ENCODE data around the gene PCDHA1. TPM values are rescaled to one million over a fixed set of nuclear protein-coding genes. Genes with fewer than 3 reads are reported as not detected.
A peak's percentile ranks its signal among the peaks of the same experiment; 100 is the strongest.
"Not testable (repeated sequence)": the region's sequence is repeated elsewhere in the genome, so short reads cannot be mapped to it uniquely, and the experiment has no call there.

PCDHA1 gene
- total RNA-seq: not detected

- Mint-ChIP-seq H3K27me3 (ENCODE audit: low read depth) (peaks cover 3% of the 10 kb centered on the region), H3K36me3 (ENCODE audit: low read depth) (peaks cover 6% of the 10 kb centered on the region), H3K4me3 (peak within 1 kb of the TSS; percentile 5), H3K27ac (no peak within 1 kb of the TSS), H3K9me3 (ENCODE audit: insufficient read depth) (peaks cover 37% of the 10 kb centered on the region), H3K4me1 (ENCODE audit: low read depth) (peaks cover 1% of the 10 kb centered on the region)
- POLR2A ChIA-PET: no interaction called here
- no peak for DNase-seq
- CTCF ChIA-PET: interaction anchor here (2.0 kb wide), 1 partner anchor 55 kb away, joined by 6 read pairs; the partner anchor contains the start of gene PCDHA8
- ATAC-seq: no peak
Observed at GRCh38 chr5:140785905-140786686, at the start of gene PCDHA1. PCDHA1 (plus strand) TSS chr5:140786140.

DNA sequence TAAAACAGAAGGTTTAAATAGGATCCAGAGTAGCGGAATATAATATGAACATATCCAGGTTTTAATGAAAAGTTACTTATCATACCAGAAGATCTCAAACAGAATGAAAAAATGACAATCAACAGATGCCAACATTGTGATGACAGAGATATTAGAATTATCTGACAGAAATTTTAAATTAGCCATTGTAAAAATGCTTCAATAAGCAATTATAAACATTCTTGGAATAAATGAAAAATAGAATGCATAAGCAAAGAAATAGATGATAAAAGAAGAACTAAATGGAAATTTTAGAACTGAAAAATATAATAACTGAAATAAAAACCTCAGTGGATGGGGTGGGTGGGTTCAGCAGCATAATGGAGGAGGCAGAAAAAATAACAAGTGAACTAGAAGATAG, 48.5 kb upstream of the PCDHA1 start:
- no peaks in the 10 kb centered on the region for H3K9me3 Mint-ChIP-seq (ENCODE audit: insufficient read depth)
- ATAC-seq: no peak
- H3K4me3 Mint-ChIP-seq: no peak overlapping the region
- no peak for DNase-seq
- H3K27me3 Mint-ChIP-seq (ENCODE audit: low read depth): peaks cover 25% of the 10 kb centered on the region
- H3K4me1 Mint-ChIP-seq (ENCODE audit: low read depth): no peaks in the 10 kb centered on the region
- H3K36me3 Mint-ChIP-seq (ENCODE audit: low read depth): no peaks in the 10 kb centered on the region
- ChIA-PET CTCF (no interaction called here), POLR2A (interaction anchor here (0.7 kb wide), 1 partner anchor 99 kb away, joined by 3 read pairs; no protein-coding TSS in a partner anchor)
- no peak overlapping the region for H3K27ac Mint-ChIP-seq

GRCh38 chr5:140741967-140742366, 44.0 kb upstream of the PCDHA1 start:
- no peak overlapping the region for H3K27ac Mint-ChIP-seq
- no peak for DNase-seq
- H3K27me3 Mint-ChIP-seq (ENCODE audit: low read depth): peaks cover 5% of the 10 kb centered on the region
- no peak overlapping the region for H3K4me3 Mint-ChIP-seq
- ChIA-PET POLR2A (no interaction called here), CTCF (no interaction called here)
- H3K9me3 Mint-ChIP-seq (ENCODE audit: insufficient read depth): peaks cover 4% of the 10 kb centered on the region
- H3K4me1 Mint-ChIP-seq (ENCODE audit: low read depth): no peaks in the 10 kb centered on the region
- ATAC-seq: no peak
- no peaks in the 10 kb centered on the region for H3K36me3 Mint-ChIP-seq (ENCODE audit: low read depth)

GRCh38 chr5:140753561-140753960, 32.4 kb upstream of the PCDHA1 start:
- no peak for ATAC-seq
- Mint-ChIP-seq H3K27ac (no peak overlapping the region), H3K4me3 (no peak overlapping the region), H3K4me1 (ENCODE audit: low read depth) (no peaks in the 10 kb centered on the region), H3K9me3 (ENCODE audit: insufficient read depth) (peaks cover 44% of the 10 kb centered on the region), H3K27me3 (ENCODE audit: low read depth) (no peaks in the 10 kb centered on the region), H3K36me3 (ENCODE audit: low read depth) (no peaks in the 10 kb centered on the region)
- DNase-seq: no peak
- ChIA-PET POLR2A (no interaction called here), CTCF (no interaction called here)

- H3K4me1 Mint-ChIP-seq (ENCODE audit: low read depth): no peaks in the 10 kb centered on the region
- no peak overlapping the region for H3K4me3 Mint-ChIP-seq
- no peak for DNase-seq
- ChIA-PET CTCF (no interaction called here), POLR2A (no interaction called here)
- peaks cover 59% of the 10 kb centered on the region for H3K9me3 Mint-ChIP-seq (ENCODE audit: insufficient read depth)
- ATAC-seq: no peak
- peaks cover 6% of the 10 kb centered on the region for H3K36me3 Mint-ChIP-seq (ENCODE audit: low read depth)
- no peaks in the 10 kb centered on the region for H3K27me3 Mint-ChIP-seq (ENCODE audit: low read depth)
- no peak overlapping the region for H3K27ac Mint-ChIP-seq
Observed at GRCh38 chr5:140764177-140764973, 21.6 kb upstream of the PCDHA1 start.

DNA sequence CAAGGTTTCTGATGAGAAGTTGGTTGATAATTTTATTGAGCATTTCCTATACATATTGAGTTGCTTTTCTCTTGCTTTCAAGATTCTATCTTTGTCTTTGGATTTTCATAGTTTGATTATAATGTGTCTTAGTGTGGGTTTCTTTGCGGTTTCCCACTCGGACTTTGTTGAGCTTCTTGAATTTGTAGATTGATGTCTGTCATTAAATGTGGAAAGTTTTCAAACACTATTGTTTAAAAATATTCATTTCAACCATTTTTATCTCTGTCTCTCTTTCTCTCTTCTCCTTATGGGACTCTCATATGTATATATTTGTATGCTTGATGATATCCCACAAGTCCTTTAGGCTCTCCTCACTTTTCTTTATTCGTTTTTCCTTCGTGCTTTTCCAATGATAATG, 18.5 kb upstream of the PCDHA1 start:
- H3K27me3 Mint-ChIP-seq (ENCODE audit: low read depth): no peaks in the 10 kb centered on the region
- CTCF ChIA-PET: no interaction called here

GRCh38 chr5:140780512-140780911, 5.4 kb upstream of the PCDHA1 start:
- H3K27ac Mint-ChIP-seq: no peak overlapping the region
- H3K27me3 Mint-ChIP-seq (ENCODE audit: low read depth): no peaks in the 10 kb centered on the region
- ATAC-seq (no peak), DNase-seq (no peak)
- peaks cover 35% of the 10 kb centered on the region for H3K9me3 Mint-ChIP-seq (ENCODE audit: insufficient read depth)
- no peaks in the 10 kb centered on the region for H3K36me3 Mint-ChIP-seq (ENCODE audit: low read depth)
- ChIA-PET POLR2A (no interaction called here), CTCF (no interaction called here)
- H3K4me3 Mint-ChIP-seq: no peak overlapping the region
- H3K4me1 Mint-ChIP-seq (ENCODE audit: low read depth): no peaks in the 10 kb centered on the region

More for the DNA sequence above, 18.5 kb upstream of the PCDHA1 start:
- Mint-ChIP-seq H3K4me1 (ENCODE audit: low read depth) (no peaks in the 10 kb centered on the region), H3K9me3 (ENCODE audit: insufficient read depth) (peaks cover 68% of the 10 kb centered on the region), H3K4me3 (no peak overlapping the region), H3K36me3 (ENCODE audit: low read depth) (peaks cover 4% of the 10 kb centered on the region), H3K27ac (no peak overlapping the region)
- no peak for ATAC-seq
- DNase-seq: no peak
- POLR2A ChIA-PET: no interaction called here

- H3K4me3 Mint-ChIP-seq; H3K27ac Mint-ChIP-seq; ATAC-seq; H3K36me3 Mint-ChIP-seq (ENCODE audit: low read depth); H3K4me1 Mint-ChIP-seq (ENCODE audit: low read depth); CTCF ChIA-PET; H3K27me3 Mint-ChIP-seq (ENCODE audit: low read depth); POLR2A ChIA-PET; DNase-seq: not testable (repeated sequence)
- H3K9me3 Mint-ChIP-seq (ENCODE audit: insufficient read depth): peaks cover 37% of the 10 kb centered on the region
Observed at GRCh38 chr5:140787422-140787821, 1.5 kb downstream of the PCDHA1 start.

GRCh38 chr5:140787849-140788504, 2.0 kb downstream of the PCDHA1 start:
- CTCF ChIA-PET; H3K4me3 Mint-ChIP-seq; H3K27ac Mint-ChIP-seq; H3K36me3 Mint-ChIP-seq (ENCODE audit: low read depth); POLR2A ChIA-PET; ATAC-seq; DNase-seq; H3K27me3 Mint-ChIP-seq (ENCODE audit: low read depth); H3K4me1 Mint-ChIP-seq (ENCODE audit: low read depth): not testable (repeated sequence)
- H3K9me3 Mint-ChIP-seq (ENCODE audit: insufficient read depth): peaks cover 37% of the 10 kb centered on the region

- Mint-ChIP-seq H3K27me3 (ENCODE audit: low read depth) (peaks cover 3% of the 10 kb centered on the region), H3K4me1 (ENCODE audit: low read depth) (no peaks in the 10 kb centered on the region), H3K9me3 (ENCODE audit: insufficient read depth) (peaks cover 29% of the 10 kb centered on the region), H3K27ac (no peak overlapping the region), H3K36me3 (ENCODE audit: low read depth) (peaks cover 5% of the 10 kb centered on the region), H3K4me3 (no peak overlapping the region)
- ChIA-PET POLR2A (no interaction called here), CTCF (no interaction called here)
- no peak for ATAC-seq
- DNase-seq: no peak
Observed at GRCh38 chr5:140791089-140791488, 5.1 kb downstream of the PCDHA1 start.

- ChIA-PET CTCF (interaction anchor here (1.3 kb wide), 1 partner anchor 11 kb away, joined by 3 read pairs; no protein-coding TSS in a partner anchor), POLR2A (no interaction called here)
- Mint-ChIP-seq H3K4me3 (no peak within 1 kb of the TSS), H3K4me1 (ENCODE audit: low read depth) (no peaks in the 10 kb centered on the region), H3K36me3 (ENCODE audit: low read depth) (peaks cover 1% of the 10 kb centered on the region), H3K9me3 (ENCODE audit: insufficient read depth) (peaks cover 13% of the 10 kb centered on the region), H3K27ac (no peak within 1 kb of the TSS), H3K27me3 (ENCODE audit: low read depth) (no peaks in the 10 kb centered on the region)
- ATAC-seq (no peak), DNase-seq (no peak)
Observed at GRCh38 chr5:140794595-140795258, 8.8 kb downstream of the PCDHA1 start, which contains the start of gene PCDHA2. PCDHA2 (plus strand) TSS chr5:140794852.

Data from activated CD8-positive, alpha-beta T cell treated with anti-CD3 and anti-CD28 coated beads, Interleukin-2, amount 10 ng/mL, durations not matched to agents 7 days and 5 days (primary cell).